Mesendoderm (in vitro differentiated cells): ENCODE results near the gene MCF2L.
"Not testable (repeated sequence)": the region's sequence is repeated elsewhere in the genome, so short reads cannot be mapped to it uniquely, and the experiment has no call there.

Experiments
- DNase-seq: peaks from one replicate; pipeline ENCODE4 v3.0.0; 2013
- H2AK5ac ChIP-seq: 2 replicates; pipeline ENCODE4 v1.6.1; 2013; ENCODE audit warnings: low read length, inconsistent platforms
- H2BK120ac ChIP-seq: 2 replicates; pipeline ENCODE4 v1.6.1; 2013; ENCODE audit warnings: low read depth, mild to moderate bottlenecking, low read length, moderate library complexity, mixed read lengths
- H2BK15ac ChIP-seq: replicated peaks from 2 replicates; pipeline ENCODE4 v1.6.1; 2013; ENCODE audit warnings: low read depth, mild to moderate bottlenecking, moderate library complexity
- H2BK5ac ChIP-seq: 2 replicates; pipeline ENCODE4 v1.6.1; 2013; ENCODE audit warnings: low read length, inconsistent platforms
- H3K18ac ChIP-seq: 2 replicates; pipeline ENCODE4 v1.6.1; 2013; ENCODE audit warnings: mild to moderate bottlenecking, low read length, mixed read lengths
- H3K23ac ChIP-seq: one replicate; pipeline ENCODE4 v1.6.1; 2013; ENCODE audit warnings: low read length
- H3K27ac ChIP-seq: 2 replicates; pipeline ENCODE4 v1.5.1; 2013; ENCODE audit warnings: low read depth, mild to moderate bottlenecking, inconsistent platforms, low read length, moderate library complexity
- H3K27me3 ChIP-seq: 2 replicates; pipeline ENCODE4 v1.6.1; 2013; ENCODE audit warnings: low read length, control low read depth, mild to moderate bottlenecking, inconsistent platforms; ENCODE audit not compliant: insufficient read depth, poor library complexity
- H3K36me3 ChIP-seq: 2 replicates; pipeline ENCODE4 v1.6.1; 2013; ENCODE audit warnings: low read length, inconsistent platforms; ENCODE audit not compliant: control insufficient read depth, insufficient read depth
- H3K4ac ChIP-seq: one replicate; pipeline ENCODE4 v1.6.1; 2013; ENCODE audit warnings: low read depth, mild to moderate bottlenecking, low read length, moderate library complexity
- H3K4me1 ChIP-seq: 2 replicates; pipeline ENCODE4 v1.6.1; 2013; ENCODE audit warnings: low read depth, low read length, inconsistent platforms; ENCODE audit not compliant: control insufficient read depth
- H3K4me2 ChIP-seq: 2 replicates; pipeline ENCODE4 v1.6.1; 2013; ENCODE audit warnings: low read length
- H3K4me3 ChIP-seq: 2 replicates; pipeline ENCODE4 v1.5.1; 2013; ENCODE audit warnings: mild to moderate bottlenecking, low read length
- H3K56ac ChIP-seq: one replicate; pipeline ENCODE4 v1.6.1; 2013; ENCODE audit warnings: low read length
- H3K79me1 ChIP-seq: 2 replicates; pipeline ENCODE4 v1.6.1; 2013; ENCODE audit warnings: low read length, inconsistent platforms
- H3K79me2 ChIP-seq: 2 replicates; pipeline ENCODE4 v1.6.1; 2013; ENCODE audit warnings: mild to moderate bottlenecking, low read length; ENCODE audit not compliant: control insufficient read depth, insufficient read depth
- H3K9ac ChIP-seq: 2 replicates; pipeline ENCODE4 v1.6.1; 2013; ENCODE audit warnings: low read length, inconsistent platforms
- H4K5ac ChIP-seq: one replicate; pipeline ENCODE4 v1.6.1; 2013; ENCODE audit warnings: low read length
- H4K8ac ChIP-seq: one replicate; pipeline ENCODE4 v1.6.1; 2013; ENCODE audit warnings: low read depth, mild to moderate bottlenecking, control low read depth, low read length, moderate library complexity
- WGBS: extraction: QIAGEN DNeasy Blood & Tissue Kit; methylation state at CpG from one replicate; pipeline ENCODE4 v1.1.7; 2013; ENCODE audit warnings: low lambda C conversion rate, missing lambda C conversion rate; ENCODE audit not compliant: insufficient coverage; ENCODE audit errors: extremely low coverage; 5-methylcytosine and 5-hydroxymethylcytosine counted together

Gene MCF2L

GRCh38 chr13:113102302-113102701, 133.3 kb downstream of the MCF2L start:
- H4K5ac ChIP-seq, H3K56ac ChIP-seq, H3K4me3 ChIP-seq, H2AK5ac ChIP-seq, H2BK120ac ChIP-seq, H3K79me2 ChIP-seq, H3K23ac ChIP-seq, H3K9ac ChIP-seq, DNase-seq, H3K4ac ChIP-seq, H3K79me1 ChIP-seq, H3K27ac ChIP-seq, H3K4me2 ChIP-seq, H3K18ac ChIP-seq, H2BK15ac ChIP-seq, H2BK5ac ChIP-seq, H3K4me1 ChIP-seq, H3K36me3 ChIP-seq, H3K27me3 ChIP-seq, H4K8ac ChIP-seq: not testable (repeated sequence)
- WGBS = no CpG with 5 or more reads among the region's 10 CpGs

- no peaks in the 10 kb centered on the region for H3K4me1 ChIP-seq
- no peak overlapping the region for H3K4ac ChIP-seq
- H3K9ac ChIP-seq = no peak overlapping the region
- no peak overlapping the region for H3K23ac ChIP-seq
- no peaks in the 10 kb centered on the region for H3K27me3 ChIP-seq
- no peak overlapping the region for H3K4me3 ChIP-seq
- no peaks in the 10 kb centered on the region for H3K79me1 ChIP-seq
- H3K18ac ChIP-seq = no peak overlapping the region
- no peaks in the 10 kb centered on the region for H3K79me2 ChIP-seq
- WGBS = 100% methylated on average over 5 of the region's 12 CpGs
- no peak overlapping the region for H2BK120ac ChIP-seq
- H4K8ac ChIP-seq = no peak overlapping the region
- no peak overlapping the region for H2BK15ac ChIP-seq
- no peak overlapping the region for H3K27ac ChIP-seq
- H3K4me2 ChIP-seq = no peak overlapping the region
- no peak overlapping the region for H3K56ac ChIP-seq
- no peak overlapping the region for H2BK5ac ChIP-seq
- no peak for DNase-seq
- no peaks in the 10 kb centered on the region for H3K36me3 ChIP-seq
- no peak overlapping the region for H4K5ac ChIP-seq
- no peak overlapping the region for H2AK5ac ChIP-seq
Observed at GRCh38 chr13:113102727-113103126, 133.7 kb downstream of the MCF2L start.

DNA sequence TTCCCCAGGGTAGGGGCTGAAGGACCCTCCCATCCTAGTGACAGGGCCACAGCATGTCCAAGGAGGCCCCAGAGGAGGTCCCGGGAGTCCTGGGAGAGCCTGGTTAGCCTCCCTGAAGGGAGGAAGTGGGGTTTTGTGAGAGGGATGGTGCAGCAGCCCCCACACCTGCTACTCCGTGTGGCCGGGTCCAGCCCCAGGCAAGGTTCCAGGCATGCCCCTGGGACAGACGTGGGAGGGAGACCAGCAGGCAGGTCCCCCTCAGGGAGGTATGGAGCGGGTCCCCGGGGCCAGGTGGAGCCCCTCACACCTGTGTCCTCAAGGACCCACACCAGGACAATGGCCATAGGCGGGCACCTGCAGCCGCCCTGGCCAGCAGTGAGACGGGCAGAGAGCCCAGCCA, 134.6 kb downstream of the MCF2L start:
- Histone ChIP-seq H3K4me3 (no peak overlapping the region), H2BK120ac (no peak overlapping the region), H3K79me1 (no peaks in the 10 kb centered on the region), H4K5ac (no peak overlapping the region), H2AK5ac (no peak overlapping the region), H3K4me1 (no peaks in the 10 kb centered on the region), H3K4ac (no peak overlapping the region), H3K4me2 (no peak overlapping the region), H3K56ac (no peak overlapping the region), H3K79me2 (no peaks in the 10 kb centered on the region), H3K36me3 (no peaks in the 10 kb centered on the region), H3K23ac (no peak overlapping the region), H2BK15ac (no peak overlapping the region), H3K9ac (no peak overlapping the region), H3K27ac (no peak overlapping the region), H3K27me3 (no peaks in the 10 kb centered on the region), H4K8ac (no peak overlapping the region), H3K18ac (no peak overlapping the region), H2BK5ac (no peak overlapping the region)
- WGBS = no CpG with 5 or more reads among the region's 9 CpGs
- DNase-seq = no peak

GRCh38 chr13:113105032-113105920, 136.3 kb downstream of the MCF2L start, which contains the start of gene F7:
Gene F7, plus strand, starts transcription at chr13:113105791. Its CDS starts 51 bp downstream, at chr13:113105842.
- no peaks in the 10 kb centered on the region for H3K79me2 ChIP-seq
- H3K27me3 ChIP-seq = peaks cover 2% of the 10 kb centered on the region
- no peak within 1 kb of the TSS for H4K5ac ChIP-seq
- WGBS = no CpG with 5 or more reads among the region's 17 CpGs
- no peak within 1 kb of the TSS for H3K23ac ChIP-seq
- no peak for DNase-seq
- H2BK120ac ChIP-seq = no peak within 1 kb of the TSS
- H2BK15ac ChIP-seq = no peak within 1 kb of the TSS
- no peaks in the 10 kb centered on the region for H3K36me3 ChIP-seq
- H3K4me3 ChIP-seq = no peak within 1 kb of the TSS
- no peak within 1 kb of the TSS for H3K56ac ChIP-seq
- no peak within 1 kb of the TSS for H3K27ac ChIP-seq
- H2AK5ac ChIP-seq = no peak within 1 kb of the TSS
- H3K79me1 ChIP-seq = no peaks in the 10 kb centered on the region
- H3K9ac ChIP-seq = no peak within 1 kb of the TSS
- no peak within 1 kb of the TSS for H2BK5ac ChIP-seq
- H3K18ac ChIP-seq = no peak within 1 kb of the TSS
- H4K8ac ChIP-seq = no peak within 1 kb of the TSS
- no peak within 1 kb of the TSS for H3K4ac ChIP-seq
- no peaks in the 10 kb centered on the region for H3K4me1 ChIP-seq
- no peak within 1 kb of the TSS for H3K4me2 ChIP-seq

DNA sequence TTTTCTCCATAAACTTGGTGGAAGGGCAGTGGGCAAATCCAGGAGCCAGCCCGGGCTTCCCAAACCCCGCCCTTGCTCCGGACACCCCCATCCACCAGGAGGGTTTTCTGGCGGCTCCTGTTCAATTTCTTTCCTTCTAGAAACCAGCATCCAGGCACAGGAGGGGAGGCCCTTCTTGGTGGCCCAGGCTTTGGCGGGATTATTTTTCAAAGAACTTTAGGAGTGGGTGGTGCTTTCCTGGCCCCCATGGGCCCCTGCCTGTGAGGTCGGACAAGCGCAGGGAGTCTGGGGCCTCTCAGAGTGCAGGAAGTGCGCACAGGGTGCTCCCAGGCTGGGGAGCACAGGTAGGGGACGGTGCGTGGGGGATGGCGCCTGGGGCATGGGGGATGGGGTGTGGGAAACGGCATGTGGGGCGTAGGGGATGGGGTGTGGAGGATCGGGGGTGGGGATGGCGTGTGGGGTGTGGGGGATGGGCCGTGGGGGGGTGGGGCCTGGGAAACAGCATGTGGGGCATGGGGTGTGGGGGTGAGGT, 137.0 kb downstream of the MCF2L start:
- Histone ChIP-seq H3K18ac (no peak overlapping the region), H3K9ac (no peak overlapping the region), H2BK15ac (no peak overlapping the region), H3K4me3 (no peak overlapping the region), H2BK5ac (no peak overlapping the region), H3K36me3 (no peaks in the 10 kb centered on the region), H3K4ac (no peak overlapping the region), H4K5ac (no peak overlapping the region), H2BK120ac (no peak overlapping the region), H3K79me1 (no peaks in the 10 kb centered on the region), H2AK5ac (no peak overlapping the region), H3K79me2 (no peaks in the 10 kb centered on the region), H3K56ac (no peak overlapping the region), H4K8ac (no peak overlapping the region), H3K27me3 (peaks cover 4% of the 10 kb centered on the region), H3K4me2 (no peak overlapping the region), H3K23ac (no peak overlapping the region), H3K27ac (no peak overlapping the region), H3K4me1 (no peaks in the 10 kb centered on the region)
- no peak for DNase-seq
- no CpG with 5 or more reads among the region's 16 CpGs for WGBS
